HL-60 (cell line): Measurements from ENCODE around the gene ZMPSTE24.

ENCODE experiments used
- SPI1 ChIP-seq: IDR thresholded peaks from 2 replicates; pipeline ENCODE4 v1.6.1; 2012; ENCODE audit warnings: low read depth, mild to moderate bottlenecking, borderline replicate concordance
- TF ChIP-seq, protein P1 (sequence below): IDR thresholded peaks from one replicate; pipeline ENCODE4 v1.5.1; 2011; ENCODE audit warnings: low read length, control low read depth, inconsistent platforms; ENCODE audit not compliant: insufficient read depth
- TF ChIP-seq, protein P2 (sequence below): IDR thresholded peaks from 2 replicates; pipeline ENCODE4 v1.6.1; 2012; ENCODE audit warnings: low read depth; ENCODE audit not compliant: insufficient replicate concordance

DNA sequence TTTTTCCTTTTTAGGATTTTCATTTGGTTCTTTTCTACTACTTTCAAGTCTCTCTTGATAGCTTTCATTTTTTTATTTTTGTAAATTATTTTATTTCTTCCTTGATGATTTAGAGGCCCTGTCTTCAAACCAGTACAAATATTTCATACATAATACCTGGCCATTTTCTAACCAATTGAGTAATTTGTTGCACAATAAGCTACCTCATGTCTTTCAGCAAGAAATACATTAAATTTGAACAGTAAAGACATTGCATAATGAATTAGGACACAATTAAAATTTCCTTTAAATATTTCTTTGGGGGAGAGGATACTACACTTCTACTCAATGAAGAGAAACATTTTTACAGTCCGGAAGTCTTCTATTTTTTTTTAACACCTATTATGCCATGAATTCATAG lies 74.7 kb downstream of the ZMPSTE24 start:
- TF ChIP-seq, protein P1, sequence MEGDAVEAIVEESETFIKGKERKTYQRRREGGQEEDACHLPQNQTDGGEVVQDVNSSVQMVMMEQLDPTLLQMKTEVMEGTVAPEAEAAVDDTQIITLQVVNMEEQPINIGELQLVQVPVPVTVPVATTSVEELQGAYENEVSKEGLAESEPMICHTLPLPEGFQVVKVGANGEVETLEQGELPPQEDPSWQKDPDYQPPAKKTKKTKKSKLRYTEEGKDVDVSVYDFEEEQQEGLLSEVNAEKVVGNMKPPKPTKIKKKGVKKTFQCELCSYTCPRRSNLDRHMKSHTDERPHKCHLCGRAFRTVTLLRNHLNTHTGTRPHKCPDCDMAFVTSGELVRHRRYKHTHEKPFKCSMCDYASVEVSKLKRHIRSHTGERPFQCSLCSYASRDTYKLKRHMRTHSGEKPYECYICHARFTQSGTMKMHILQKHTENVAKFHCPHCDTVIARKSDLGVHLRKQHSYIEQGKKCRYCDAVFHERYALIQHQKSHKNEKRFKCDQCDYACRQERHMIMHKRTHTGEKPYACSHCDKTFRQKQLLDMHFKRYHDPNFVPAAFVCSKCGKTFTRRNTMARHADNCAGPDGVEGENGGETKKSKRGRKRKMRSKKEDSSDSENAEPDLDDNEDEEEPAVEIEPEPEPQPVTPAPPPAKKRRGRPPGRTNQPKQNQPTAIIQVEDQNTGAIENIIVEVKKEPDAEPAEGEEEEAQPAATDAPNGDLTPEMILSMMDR, result no peak
- TF ChIP-seq, protein P2, sequence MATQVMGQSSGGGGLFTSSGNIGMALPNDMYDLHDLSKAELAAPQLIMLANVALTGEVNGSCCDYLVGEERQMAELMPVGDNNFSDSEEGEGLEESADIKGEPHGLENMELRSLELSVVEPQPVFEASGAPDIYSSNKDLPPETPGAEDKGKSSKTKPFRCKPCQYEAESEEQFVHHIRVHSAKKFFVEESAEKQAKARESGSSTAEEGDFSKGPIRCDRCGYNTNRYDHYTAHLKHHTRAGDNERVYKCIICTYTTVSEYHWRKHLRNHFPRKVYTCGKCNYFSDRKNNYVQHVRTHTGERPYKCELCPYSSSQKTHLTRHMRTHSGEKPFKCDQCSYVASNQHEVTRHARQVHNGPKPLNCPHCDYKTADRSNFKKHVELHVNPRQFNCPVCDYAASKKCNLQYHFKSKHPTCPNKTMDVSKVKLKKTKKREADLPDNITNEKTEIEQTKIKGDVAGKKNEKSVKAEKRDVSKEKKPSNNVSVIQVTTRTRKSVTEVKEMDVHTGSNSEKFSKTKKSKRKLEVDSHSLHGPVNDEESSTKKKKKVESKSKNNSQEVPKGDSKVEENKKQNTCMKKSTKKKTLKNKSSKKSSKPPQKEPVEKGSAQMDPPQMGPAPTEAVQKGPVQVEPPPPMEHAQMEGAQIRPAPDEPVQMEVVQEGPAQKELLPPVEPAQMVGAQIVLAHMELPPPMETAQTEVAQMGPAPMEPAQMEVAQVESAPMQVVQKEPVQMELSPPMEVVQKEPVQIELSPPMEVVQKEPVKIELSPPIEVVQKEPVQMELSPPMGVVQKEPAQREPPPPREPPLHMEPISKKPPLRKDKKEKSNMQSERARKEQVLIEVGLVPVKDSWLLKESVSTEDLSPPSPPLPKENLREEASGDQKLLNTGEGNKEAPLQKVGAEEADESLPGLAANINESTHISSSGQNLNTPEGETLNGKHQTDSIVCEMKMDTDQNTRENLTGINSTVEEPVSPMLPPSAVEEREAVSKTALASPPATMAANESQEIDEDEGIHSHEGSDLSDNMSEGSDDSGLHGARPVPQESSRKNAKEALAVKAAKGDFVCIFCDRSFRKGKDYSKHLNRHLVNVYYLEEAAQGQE, result no peak
- TF ChIP-seq SPI1, result no peak
